ENCODE measurements around the gene MYO5B.
A peak's percentile ranks its signal among the peaks of the same experiment; 100 is the strongest.

Gene MYO5B

GRCh38 chr18:50143886-50144285 is 51.1 kb downstream of the MYO5B start:
- DNase-seq = no peak

DNA sequence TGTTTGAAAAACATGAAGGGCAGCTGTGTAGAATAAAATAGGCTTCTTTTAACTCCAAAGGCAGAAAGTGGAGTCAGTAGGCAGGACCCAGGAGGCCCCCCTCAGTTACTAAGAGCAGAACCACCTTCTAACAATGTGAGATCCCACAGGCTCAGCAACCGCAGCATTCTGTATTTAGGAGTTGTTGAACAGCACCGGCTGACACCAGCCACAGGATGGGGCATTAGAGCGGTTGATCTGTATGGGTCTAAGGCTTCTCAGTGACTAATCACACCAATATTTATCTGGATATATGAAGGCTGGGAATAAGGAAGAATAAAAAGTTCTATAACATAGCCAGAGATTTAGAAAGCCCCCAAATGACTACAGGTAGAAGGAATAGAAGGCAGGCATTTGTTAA is 51.7 kb downstream of the MYO5B start:
- no peak for DNase-seq

GRCh38 chr18:50142441-50143120 is 52.4 kb downstream of the MYO5B start:
- no peak for DNase-seq

GRCh38 chr18:50138181-50139064 is 56.5 kb downstream of the MYO5B start:
- DNase-seq = no peak

- no peak for DNase-seq
Observed at GRCh38 chr18:50135903-50136302, 59.0 kb downstream of the MYO5B start.

GRCh38 chr18:50133526-50133925 is 61.4 kb downstream of the MYO5B start:
- no peak for DNase-seq

DNA sequence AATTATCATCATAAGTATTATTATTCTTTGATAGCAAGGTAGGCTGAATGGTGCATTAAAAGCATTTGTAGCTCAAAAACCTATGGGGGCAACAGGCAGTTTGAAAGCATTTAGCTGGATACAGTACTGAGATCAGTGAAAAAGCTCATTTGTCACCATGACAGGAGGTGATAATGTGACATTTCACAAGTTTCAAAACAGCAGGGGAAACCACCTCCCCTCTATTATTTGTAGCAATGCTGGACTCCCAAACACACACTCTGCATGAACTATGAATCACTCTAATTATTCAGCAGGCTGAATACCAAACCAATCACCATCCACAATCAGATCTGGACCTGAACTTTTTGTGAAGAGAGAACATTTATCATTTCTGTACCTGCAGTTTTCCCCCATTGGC is 63.4 kb downstream of the MYO5B start:
- DNase-seq = peak; percentile 91

GRCh38 chr18:50128506-50129271 is 66.3 kb downstream of the MYO5B start:
- no peak for DNase-seq

- DNase-seq = no peak
Observed at GRCh38 chr18:50127516-50128210, 67.3 kb downstream of the MYO5B start.

DNA sequence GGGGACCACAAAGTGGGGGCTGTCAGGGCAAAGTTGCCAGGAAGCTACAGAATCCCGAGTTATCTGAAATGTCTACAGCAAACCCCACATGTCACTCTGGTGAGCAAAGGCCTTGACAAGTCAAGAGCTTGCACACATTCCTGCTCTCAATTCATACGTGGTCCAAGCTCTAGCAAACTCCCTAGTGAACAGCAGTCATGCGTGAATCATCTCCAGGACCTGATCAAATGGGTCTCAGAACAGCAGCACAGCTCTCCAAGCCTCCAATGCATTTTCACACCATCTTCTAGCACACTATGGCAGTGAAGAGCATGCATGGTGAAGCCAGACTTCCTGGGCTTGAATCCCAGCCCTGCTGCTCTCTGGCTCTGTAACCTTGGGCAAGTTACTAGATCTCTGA is 68.5 kb downstream of the MYO5B start:
- DNase-seq = no peak

DNA sequence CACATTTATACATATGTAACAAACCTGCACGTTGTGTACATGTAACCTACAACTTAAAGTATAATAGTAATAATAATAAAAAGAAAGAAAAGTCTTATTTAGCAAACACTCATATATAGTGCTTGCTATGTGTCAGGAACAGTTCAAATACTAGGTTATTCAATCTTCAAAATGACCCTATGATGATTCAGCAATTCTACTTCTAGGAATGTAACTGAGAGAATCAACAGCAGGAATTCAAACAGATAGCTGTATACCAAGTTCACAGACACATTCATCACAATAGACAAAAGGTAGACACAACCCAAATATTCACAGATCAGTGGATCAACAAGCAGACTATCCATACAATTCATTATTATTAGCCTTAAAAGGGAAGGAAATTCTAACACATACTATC is 69.5 kb downstream of the MYO5B start:
- no peak for DNase-seq

DNA sequence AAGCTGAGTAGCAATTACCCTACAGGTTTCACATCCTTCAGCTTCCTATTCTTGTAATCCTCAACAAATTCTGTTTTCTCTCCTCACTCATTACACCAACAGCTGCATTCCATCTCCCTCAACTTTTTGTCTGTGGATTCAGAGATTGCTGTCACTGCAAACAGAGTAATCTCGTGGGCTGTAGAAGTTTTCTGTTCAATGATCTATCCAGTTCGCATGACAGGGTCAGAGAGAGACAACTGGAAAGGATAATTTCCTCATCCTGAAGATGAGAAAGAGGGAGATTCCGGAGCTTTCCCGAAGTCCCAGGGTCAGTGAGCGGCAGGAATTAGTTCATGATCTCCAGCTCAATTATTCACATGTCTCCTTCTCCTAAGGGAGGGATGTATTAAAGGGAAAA is 75.7 kb downstream of the MYO5B start:
- no peak for DNase-seq

GRCh38 chr18:50117863-50118262 is 77.1 kb downstream of the MYO5B start:
- peak; percentile 84 for DNase-seq

- DNase-seq = no peak
Observed at GRCh38 chr18:50115095-50115494, 79.9 kb downstream of the MYO5B start.

DNA sequence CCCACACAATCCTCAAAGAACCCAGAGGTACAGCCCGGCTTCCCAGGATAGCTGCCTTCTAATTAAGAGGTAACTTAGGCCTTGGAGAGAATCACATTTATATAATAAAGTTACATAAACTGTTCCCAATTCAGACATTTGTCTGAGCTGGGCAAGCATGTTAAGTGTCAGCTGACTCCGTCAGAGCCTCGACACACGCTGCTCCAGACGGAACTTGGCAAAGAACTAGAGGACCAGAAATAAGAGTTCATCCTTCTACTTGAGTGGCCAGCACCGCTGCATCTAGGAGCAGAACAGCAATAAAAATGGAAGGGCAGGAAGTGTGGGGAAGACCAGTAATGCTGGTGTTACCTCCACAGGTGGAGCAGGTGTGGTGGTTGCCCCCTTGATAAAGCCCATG is 80.5 kb downstream of the MYO5B start:
- no peak for DNase-seq

DNA sequence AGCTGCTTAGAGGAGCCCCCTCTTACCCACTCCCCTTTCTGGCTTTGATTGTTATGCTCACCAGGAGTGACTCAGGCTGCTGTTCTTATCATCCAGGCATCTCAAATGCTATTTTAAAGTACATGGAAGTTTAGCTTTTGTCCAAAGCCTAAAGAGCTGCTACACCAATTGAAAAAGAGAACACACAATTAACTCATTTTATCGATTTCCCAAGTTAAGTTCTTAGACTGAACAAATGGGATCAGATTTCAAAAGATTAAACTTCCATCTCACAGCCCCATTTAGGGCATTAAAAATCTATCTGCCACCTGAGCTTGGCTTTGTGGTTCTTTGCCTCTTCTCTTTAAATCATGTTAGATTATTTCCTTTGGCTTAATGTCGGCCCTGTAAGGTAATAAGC is 81.2 kb downstream of the MYO5B start:
- DNase-seq = peak; percentile 44

GRCh38 chr18:50111398-50111797 is 83.5 kb downstream of the MYO5B start:
- no peak for DNase-seq

DNA sequence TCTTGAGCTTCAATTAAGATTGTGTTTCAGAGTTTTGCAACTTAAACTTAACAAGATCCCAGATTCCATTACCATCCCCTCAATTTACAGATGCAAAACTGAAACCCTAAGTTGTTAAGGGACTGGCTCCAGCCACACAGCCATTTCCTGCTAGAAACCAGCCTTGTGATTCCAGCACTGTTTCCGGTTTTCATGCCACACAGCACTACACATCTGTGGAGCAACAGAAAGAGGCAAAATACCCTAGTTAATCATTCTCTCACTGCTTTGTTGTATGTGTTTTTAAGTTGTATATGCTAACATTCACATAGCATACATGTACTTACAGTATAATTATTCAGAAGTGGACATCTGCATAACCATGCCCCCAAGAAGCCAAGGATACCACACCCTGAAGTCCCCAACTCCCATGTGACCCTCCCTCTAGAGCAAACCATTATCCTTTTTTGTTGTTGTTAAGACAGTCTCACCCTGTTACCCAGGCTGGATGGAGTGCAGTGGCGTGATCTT is 87.4 kb downstream of the MYO5B start:
- no peak for DNase-seq

DNA sequence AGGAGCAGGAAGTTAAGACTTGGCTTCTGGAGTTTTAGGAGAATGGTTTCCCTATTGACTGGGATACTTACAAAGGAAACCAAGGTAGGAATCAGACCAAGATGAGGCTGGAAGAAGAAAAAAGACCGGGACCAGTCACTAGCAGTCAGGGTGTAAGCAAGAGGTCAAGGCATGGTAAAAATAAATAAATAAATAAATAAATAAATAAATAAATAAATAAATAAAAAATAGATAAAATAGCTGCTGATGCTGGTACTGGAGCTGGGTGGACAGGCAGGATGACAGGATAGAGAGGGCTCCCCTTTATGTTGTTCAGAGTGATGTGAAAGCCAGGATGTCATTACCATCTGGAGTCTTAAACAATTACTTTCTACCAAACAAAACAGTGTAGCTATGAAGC is 89.9 kb downstream of the MYO5B start:
- DNase-seq = no peak

DNA sequence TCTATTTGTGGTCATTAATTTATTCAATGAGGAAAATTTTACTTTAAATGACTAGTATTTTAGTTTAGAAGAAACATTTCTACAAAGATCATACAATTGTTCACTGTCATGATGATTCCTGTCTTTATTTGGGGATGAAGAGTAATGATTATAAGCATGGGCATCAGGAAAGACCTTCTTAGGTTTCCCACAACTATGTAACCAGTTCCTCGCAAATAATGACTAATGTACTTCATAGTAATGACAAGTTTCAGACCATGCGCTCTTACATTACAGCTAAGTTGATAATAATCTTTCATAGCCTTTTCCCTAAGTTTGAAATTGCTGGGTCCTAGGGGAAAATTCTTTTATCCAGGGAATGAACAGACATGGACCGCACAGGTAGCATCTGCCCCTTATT is 90.5 kb downstream of the MYO5B start:
- no peak for DNase-seq

DNA sequence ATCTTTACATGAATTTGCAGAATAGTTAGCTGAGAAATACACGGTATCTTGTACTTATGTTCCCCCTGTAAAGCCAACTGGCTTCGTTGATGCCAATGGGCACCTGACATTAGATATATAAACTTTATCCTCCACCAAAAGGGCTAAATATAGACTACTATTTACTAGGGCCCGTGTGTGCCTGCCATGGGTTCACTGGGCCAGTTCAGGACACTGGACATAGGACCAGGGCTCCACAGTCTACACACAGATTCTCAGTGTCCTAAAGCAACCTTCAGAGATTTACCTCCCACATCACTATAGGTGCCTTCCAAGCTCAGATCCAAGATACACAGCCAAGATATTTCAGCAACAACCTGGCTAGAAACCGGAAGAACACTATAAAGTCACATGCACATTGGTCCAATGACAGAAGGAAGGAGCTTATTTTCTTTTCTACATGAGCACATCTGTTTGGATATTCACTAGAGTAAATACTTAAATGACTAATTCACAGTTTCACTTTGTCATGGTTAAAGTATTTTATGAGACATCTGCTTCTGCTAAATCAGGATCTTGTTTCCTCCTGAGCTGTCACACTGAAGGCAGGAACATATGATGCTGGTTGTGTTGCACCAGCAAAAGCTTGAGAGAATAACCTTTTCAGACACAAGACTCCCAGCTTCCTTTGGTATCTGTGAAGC is 95.1 kb downstream of the MYO5B start:
- DNase-seq = no peak

DNA sequence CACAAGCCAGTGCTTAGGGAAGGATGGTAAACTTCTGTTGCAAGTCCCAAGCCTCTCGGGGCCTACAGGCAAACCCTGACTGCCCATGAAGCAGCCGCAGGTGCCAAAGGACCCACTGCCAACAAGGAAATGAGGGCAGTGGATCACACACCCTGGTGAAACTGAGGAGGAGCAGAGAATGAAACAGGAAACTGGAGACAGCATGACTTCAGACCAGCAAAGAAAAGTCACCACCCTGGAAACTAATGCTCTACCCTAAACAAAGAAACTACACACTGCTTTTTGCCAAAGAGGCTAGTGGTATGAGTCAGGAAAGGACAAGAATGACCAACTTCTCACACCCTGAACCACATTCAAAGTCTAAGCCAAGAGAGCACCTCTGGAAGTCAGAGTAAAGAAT is 97.2 kb downstream of the MYO5B start:
- no peak for DNase-seq
